ENCODE results near the gene NBEA.

The NBEA gene

DNA sequence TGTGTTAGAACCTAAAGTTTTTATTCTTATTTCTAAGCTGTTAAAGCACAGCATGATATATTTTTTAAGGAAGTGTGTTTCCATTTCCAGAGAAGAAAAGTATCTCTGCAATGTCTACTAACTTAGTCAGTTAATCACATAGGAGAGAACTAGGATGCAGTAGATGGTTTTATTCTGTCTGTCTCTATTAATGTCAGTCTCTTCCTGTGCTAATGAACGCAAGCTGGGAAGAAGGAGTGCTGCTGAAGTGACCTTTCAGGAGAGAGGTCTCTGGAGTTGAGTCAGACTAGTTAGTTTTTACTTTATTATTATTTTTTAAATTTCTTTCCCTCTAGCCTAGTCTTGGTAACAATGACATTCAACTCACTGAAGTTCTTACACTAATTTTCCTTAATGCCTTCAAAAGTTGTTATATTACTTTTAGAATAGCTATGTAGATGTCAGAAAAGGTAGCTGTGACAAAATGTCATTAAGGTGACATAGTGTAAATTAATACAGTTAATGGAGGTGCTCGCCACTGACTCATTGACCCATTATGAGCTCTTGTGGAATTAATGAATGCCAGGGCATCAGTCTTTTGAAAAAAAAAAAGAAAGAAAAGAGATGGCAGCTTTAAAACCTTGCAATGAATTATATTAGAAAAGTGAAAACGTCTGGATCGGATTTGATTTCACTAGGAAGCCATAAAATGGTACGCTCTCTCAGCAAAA lies 654.4 kb downstream of the NBEA start:
- TF ChIP-seq, protein P1, sequence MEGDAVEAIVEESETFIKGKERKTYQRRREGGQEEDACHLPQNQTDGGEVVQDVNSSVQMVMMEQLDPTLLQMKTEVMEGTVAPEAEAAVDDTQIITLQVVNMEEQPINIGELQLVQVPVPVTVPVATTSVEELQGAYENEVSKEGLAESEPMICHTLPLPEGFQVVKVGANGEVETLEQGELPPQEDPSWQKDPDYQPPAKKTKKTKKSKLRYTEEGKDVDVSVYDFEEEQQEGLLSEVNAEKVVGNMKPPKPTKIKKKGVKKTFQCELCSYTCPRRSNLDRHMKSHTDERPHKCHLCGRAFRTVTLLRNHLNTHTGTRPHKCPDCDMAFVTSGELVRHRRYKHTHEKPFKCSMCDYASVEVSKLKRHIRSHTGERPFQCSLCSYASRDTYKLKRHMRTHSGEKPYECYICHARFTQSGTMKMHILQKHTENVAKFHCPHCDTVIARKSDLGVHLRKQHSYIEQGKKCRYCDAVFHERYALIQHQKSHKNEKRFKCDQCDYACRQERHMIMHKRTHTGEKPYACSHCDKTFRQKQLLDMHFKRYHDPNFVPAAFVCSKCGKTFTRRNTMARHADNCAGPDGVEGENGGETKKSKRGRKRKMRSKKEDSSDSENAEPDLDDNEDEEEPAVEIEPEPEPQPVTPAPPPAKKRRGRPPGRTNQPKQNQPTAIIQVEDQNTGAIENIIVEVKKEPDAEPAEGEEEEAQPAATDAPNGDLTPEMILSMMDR (IDR thresholded peaks at IDR 0.05; ENCODE audit: low read depth, low read length): no peak
- in situ Hi-C loops (cut with HindIII; ENCODE audit: low sequenced_read_pairs): no loop called here
- no peak overlapping the region for H3K4me3 ChIP-seq (ENCODE audit: low read depth, low read length)
- no peak for DNase-seq (ENCODE audit: low read depth, low spot score)

DNA sequence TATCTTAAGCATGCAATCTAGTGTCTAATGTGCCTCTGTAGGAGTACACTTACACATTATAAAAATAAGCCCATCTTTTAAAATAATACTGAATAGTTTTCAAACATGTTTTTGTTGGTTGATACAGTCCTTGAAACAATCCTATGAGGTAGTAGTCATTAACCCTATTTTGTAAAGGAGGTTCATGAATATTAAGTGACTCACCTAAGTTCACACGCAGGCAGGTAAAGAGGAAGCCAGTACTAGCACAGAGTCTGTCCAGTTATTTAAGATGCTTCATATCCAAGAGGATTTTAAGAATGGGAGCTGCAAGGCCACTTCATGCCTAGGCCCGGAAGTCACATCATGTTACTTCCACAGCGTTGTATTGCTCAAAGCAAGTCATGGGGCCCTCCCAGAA lies 655.4 kb downstream of the NBEA start:
- no peak overlapping the region for H3K4me3 ChIP-seq (ENCODE audit: low read depth, low read length)
- DNase-seq (ENCODE audit: low read depth, low spot score): no peak
- TF ChIP-seq, protein P1 (IDR thresholded peaks at IDR 0.05; ENCODE audit: low read depth, low read length): no peak
- in situ Hi-C loops (cut with HindIII; ENCODE audit: low sequenced_read_pairs): no loop called here

DNA sequence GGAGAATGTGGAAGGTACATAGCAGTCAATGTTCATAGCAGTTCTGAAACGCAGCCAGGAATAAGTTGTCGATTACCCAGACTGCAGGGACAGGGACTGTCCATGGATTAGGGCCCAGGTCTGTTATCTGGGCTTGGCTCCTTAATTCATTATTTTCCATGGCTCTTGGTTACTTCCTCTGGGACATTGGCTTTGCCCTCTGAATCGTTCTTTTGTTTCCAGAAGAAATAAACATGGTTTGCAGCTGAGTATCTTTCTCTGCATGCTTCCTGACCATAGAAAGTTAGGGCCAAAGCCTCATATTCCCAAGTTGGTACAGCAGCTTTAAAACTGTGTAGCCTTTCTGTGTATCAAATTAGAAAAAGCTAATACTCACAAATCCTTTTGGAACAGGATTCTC lies 656.2 kb downstream of the NBEA start:
- in situ Hi-C loops (cut with HindIII; ENCODE audit: low sequenced_read_pairs): no loop called here
- TF ChIP-seq, protein P1 (IDR thresholded peaks at IDR 0.05; ENCODE audit: low read depth, low read length): no peak
- no peak overlapping the region for H3K4me3 ChIP-seq (ENCODE audit: low read depth, low read length)
- peak; percentile 22 for DNase-seq (ENCODE audit: low read depth, low spot score)

DNA sequence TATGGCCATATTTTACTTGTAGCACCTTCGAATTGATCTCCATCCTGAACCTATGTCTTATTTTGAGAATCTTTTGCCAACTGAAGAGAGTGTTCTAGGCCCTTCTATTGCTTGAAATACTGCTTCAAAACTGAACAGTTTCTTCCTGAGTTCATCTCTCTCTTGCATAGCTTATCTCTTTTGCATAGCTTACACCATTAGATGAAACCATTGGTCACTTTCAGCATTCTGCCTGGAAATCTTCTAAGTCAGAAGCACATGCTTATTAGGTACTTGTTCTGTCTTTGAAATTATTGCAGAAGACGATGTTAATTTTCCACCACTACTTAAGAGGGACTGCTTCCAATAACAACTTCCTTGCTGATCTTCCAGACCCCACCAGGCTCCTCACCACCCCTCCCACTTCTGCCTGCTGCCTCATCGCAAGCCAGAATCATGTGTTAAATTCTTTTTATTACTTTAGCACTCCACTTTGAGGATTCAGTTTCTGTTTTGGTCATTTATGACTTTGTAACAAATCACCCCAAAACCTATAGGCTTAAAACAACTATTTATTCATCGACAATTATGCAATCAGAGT lies 656.8 kb downstream of the NBEA start:
- no peak for DNase-seq (ENCODE audit: low read depth, low spot score)
- in situ Hi-C loops (cut with HindIII; ENCODE audit: low sequenced_read_pairs): no loop called here
- no peak overlapping the region for H3K4me3 ChIP-seq (ENCODE audit: low read depth, low read length)
- TF ChIP-seq, protein P1 (IDR thresholded peaks at IDR 0.05; ENCODE audit: low read depth, low read length): no peak

DNA sequence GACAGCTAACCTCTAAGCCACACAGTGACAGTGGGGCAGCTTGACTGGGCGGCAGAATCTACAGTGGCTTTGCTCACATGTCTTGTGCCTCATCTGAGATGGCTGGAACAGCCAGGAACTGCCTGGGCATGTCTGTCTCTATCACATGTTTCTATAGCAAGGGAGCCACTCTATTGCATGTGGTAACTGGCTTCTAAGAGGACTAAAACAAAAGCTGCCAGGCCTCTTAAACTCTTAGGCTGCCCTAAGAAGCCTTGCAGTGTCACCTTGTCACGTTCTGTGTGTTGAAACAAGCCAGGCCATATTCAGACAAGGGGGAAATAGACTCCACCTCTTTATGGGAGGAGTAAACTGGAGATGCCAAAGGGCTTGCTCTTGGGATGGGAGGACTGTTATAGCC lies 657.3 kb downstream of the NBEA start:
- no peak for DNase-seq (ENCODE audit: low read depth, low spot score)
- TF ChIP-seq, protein P1 (IDR thresholded peaks at IDR 0.05; ENCODE audit: low read depth, low read length): no peak
- no peak overlapping the region for H3K4me3 ChIP-seq (ENCODE audit: low read depth, low read length)
- in situ Hi-C loops (cut with HindIII; ENCODE audit: low sequenced_read_pairs): no loop called here

DNA sequence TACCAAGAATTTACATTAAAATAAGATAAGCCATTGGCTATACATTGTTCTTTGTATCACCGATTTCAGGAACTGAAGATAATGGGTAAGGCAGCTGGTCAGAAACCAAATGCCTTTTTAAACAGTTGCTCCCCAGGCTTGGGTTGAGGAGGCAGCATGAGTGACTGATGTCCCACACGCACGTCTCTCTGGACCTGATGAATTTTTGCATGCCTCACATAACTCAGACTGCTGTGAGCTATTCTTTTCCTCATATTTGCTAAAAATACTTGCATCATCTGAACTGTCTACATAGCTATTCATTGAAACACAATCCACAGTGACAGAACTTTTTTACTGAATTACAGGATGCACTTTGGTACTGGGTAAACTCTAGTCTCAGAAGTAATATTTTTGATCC lies 658.1 kb downstream of the NBEA start:
- TF ChIP-seq, protein P1 (IDR thresholded peaks at IDR 0.05; ENCODE audit: low read depth, low read length): no peak
- no peak overlapping the region for H3K4me3 ChIP-seq (ENCODE audit: low read depth, low read length)
- in situ Hi-C loops (cut with HindIII; ENCODE audit: low sequenced_read_pairs): no loop called here
- DNase-seq (ENCODE audit: low read depth, low spot score): no peak
